Upper lobe of left lung (tissue), 6 donors: ENCODE measurements around the gene ZBTB46. TPM values are rescaled to one million over a fixed set of nuclear protein-coding genes. Genes with fewer than 3 reads are reported as not detected.

Source experiments
- ATAC-seq, 2 donors: fragments of 200-7000 bp; cut with Tn5 transposase; one replicate each; pipeline ENCODE4 v1.9.1; 2022; ENCODE audit warnings: mild to moderate bottlenecking in 2 of 2, moderate library complexity in 2 of 2; ENCODE audit not compliant: low FRiP score in 2 of 2
- DNase-seq, 2 donors: peaks; one replicate each; pipeline ENCODE4 v3.0.0-alpha.2; 2019 to 2020
- H3K27ac ChIP-seq, 4 donors: fragments of 200-600 bp; sonication (generic); one replicate each; pipeline ENCODE4 v1.5.1; 2016 to 2019
- H3K27me3 ChIP-seq, 4 donors: fragments of 200-600 bp; sonication (generic); one replicate each; pipeline ENCODE4 v1.5.1; 2017 to 2019
- H3K36me3 ChIP-seq, 4 donors: fragments of 200-600 bp; sonication (generic); one replicate each; pipeline ENCODE4 v1.5.1; 2016 to 2019
- H3K4me1 ChIP-seq, 4 donors: fragments of 200-600 bp; sonication (generic); one replicate each; pipeline ENCODE4 v1.5.1; 2018 to 2019
- H3K4me3 ChIP-seq, 4 donors: fragments of 200-600 bp; sonication (generic); one replicate each; pipeline ENCODE4 v1.5.1; 2017 to 2019; ENCODE audit warnings: mild to moderate bottlenecking in 2 of 4, moderate library complexity in 1 of 4
- H3K9me3 ChIP-seq, 4 donors: fragments of 200-600 bp; sonication (generic); one replicate each; pipeline ENCODE4 v1.5.1; 2018 to 2019
- EP300 ChIP-seq, 4 donors: sonication (generic); formaldehyde crosslinking; IDR thresholded peaks; one replicate each; pipeline ENCODE4 v1.5.1; 2017; ENCODE audit warnings: antibody characterized with exemption in 4 of 4, control low read depth in 2 of 4
- POLR2A ChIP-seq, 4 donors: fragments of 450-650 bp; IDR thresholded peaks; one replicate each; pipeline ENCODE4 v1.5.1; 2016 to 2017; ENCODE audit warnings: antibody characterized with exemption in 4 of 4, mild to moderate bottlenecking in 2 of 4
- POLR2AphosphoS5 ChIP-seq, 2 donors: sonication (generic); formaldehyde crosslinking; IDR thresholded peaks; one replicate each; pipeline ENCODE4 v1.5.1; 2017; ENCODE audit warnings: antibody characterized with exemption in 2 of 2
- WGBS, 2 donors: methylation state at CpG; one replicate each; pipeline ENCODE4 v1.1.5; 2017 to 2018; 5-methylcytosine and 5-hydroxymethylcytosine counted together
- total RNA-seq, 6 donors: library from RNA; depleted of rRNA in 4 of 6; stranded (reverse); fragments of >200 nt in 4 of 6; gene quantifications; one replicate each; pipeline versions ENCODE4 v1.1.0 to v1.2.1, GENCODE V29; 2016 to 2021
- TF ChIP-seq, protein P1 (sequence below), 6 experiments: fragments of 450-650 bp in 4 of 6; fragments of 200-600 bp in 2 of 6; sonication (generic) in 2 of 6; IDR thresholded peaks; one replicate each; pipeline ENCODE4 v1.5.1; 2016 to 2019; ENCODE audit warnings: antibody characterized with exemption in 6 of 6
- donor health status: DM: no; HTN: no; CAD: no; lungs with moderate emphysema.
- donor health status: DM: no; HTN: yes; CAD: no; lungs with severe emphysema.

The ZBTB46 gene
- total RNA-seq, 6 donors from 2014 or later: 7.6 to 25.3 (median 11.6) TPM

DNA sequence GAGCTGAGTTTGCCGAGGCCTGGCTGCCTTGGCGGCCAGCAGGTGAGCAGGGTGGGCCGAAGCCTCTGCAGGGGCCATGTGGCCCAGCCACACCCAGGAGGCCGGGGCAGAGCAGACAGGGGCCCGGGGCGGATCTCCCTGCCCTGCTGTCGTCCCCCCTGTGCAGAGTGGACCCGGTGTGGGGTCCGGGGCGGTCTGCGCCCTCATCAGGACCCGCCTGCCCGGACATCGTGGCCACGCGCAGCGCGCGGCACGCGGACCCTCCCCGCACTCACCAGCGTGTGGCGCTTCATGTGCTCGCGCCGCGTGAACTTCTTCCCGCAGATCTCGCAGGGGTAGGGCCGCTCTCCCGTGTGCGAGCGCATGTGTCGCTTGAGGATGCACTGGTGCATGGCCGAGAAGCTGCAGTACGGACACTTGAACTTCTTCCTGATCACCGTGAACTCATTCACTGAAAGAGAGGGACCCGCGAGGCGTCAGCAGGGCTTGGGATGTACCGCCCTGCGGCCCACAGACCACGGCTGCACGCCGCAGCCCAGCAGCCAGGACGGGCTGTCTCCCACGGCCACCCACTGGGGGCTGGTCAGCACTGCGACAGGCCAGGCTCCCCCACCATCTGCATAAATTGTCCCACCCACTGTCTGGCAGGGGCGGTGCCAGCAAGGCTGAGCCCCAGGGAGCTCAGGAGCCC lies 78.5 kb downstream of the ZBTB46 start:
- TF ChIP-seq POLR2AphosphoS5 (IDR thresholded peaks at IDR 0.05) (no peak), EP300 (IDR thresholded peaks at IDR 0.05) (no peak), POLR2A (IDR thresholded peaks at IDR 0.05) (no peak)
- TF ChIP-seq, protein P1, sequence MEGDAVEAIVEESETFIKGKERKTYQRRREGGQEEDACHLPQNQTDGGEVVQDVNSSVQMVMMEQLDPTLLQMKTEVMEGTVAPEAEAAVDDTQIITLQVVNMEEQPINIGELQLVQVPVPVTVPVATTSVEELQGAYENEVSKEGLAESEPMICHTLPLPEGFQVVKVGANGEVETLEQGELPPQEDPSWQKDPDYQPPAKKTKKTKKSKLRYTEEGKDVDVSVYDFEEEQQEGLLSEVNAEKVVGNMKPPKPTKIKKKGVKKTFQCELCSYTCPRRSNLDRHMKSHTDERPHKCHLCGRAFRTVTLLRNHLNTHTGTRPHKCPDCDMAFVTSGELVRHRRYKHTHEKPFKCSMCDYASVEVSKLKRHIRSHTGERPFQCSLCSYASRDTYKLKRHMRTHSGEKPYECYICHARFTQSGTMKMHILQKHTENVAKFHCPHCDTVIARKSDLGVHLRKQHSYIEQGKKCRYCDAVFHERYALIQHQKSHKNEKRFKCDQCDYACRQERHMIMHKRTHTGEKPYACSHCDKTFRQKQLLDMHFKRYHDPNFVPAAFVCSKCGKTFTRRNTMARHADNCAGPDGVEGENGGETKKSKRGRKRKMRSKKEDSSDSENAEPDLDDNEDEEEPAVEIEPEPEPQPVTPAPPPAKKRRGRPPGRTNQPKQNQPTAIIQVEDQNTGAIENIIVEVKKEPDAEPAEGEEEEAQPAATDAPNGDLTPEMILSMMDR (IDR thresholded peaks at IDR 0.05): no peak
- Histone ChIP-seq H3K9me3 (no peaks in the 10 kb centered on the region), H3K4me3 (no peak overlapping the region), H3K27me3 (no peaks in the 10 kb centered on the region), H3K36me3 (peaks cover 0 to 19% (median 3%) of the 10 kb centered on the region in 4 donors), H3K4me1 (no peaks in the 10 kb centered on the region), H3K27ac (no peak overlapping the region)
- DNase-seq (peak in 1 of 2 donors; percentile 82), ATAC-seq (no peak)
- WGBS, 2 donors: 95 to 98% methylated on average over 13 to 43 of the region's 50 CpGs

DNA sequence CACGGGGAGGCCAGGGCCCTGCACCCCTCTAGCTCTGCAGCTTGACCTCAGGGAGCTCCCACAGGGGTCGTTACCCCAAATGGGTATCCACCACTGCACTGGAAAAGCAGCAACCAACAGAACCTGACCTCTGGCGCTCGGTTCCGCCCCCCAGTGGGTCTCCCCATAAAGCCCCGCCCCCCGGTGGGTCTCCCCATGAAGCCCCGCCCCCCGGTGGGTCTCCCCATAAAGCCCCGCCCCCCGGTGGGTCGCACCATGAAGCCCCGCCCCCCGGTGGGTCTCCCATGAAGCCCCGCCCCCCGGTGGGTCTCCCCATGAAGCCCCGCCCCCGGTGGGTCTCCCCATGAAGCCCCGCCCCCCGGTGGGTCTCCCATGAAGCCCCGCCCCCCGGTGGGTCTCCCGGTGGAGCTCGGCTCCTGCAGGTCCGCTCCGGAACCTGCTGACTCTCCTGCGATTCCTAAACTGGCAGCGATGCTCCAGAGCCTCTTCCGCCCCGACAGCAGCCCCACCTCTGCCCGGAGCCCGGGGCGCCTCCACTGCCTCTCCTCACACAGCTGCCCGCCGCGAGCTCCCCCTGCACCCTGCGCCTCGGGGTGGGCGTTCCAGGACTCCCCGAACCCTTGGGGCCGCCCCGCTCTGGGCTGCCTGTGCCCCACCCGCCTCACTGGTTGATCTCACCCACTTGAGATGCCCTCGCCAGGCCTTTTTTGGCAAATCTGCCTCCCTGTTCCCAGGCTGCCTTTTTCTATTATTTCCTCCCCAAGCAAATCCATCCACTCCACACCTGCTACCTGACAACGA lies 79.4 kb downstream of the ZBTB46 start:
- Histone ChIP-seq H3K9me3 (no peaks in the 10 kb centered on the region), H3K27me3 (no peaks in the 10 kb centered on the region), H3K4me3 (no peak overlapping the region), H3K36me3 (peaks cover 0 to 21% (median 4%) of the 10 kb centered on the region in 4 donors), H3K4me1 (no peaks in the 10 kb centered on the region), H3K27ac (peak overlapping the region in 1 of 4 donors; percentile 39)
- ATAC-seq: no peak
- DNase-seq: peak in 1 of 2 donors; percentile 81
- TF ChIP-seq EP300 (IDR thresholded peaks at IDR 0.05): no peak
- no peak for TF ChIP-seq POLR2A (IDR thresholded peaks at IDR 0.05)
- TF ChIP-seq, protein P1 (IDR thresholded peaks at IDR 0.05): no peak
- no peak for TF ChIP-seq POLR2AphosphoS5 (IDR thresholded peaks at IDR 0.05)
- WGBS, 2 donors: 73 to 87% methylated on average over 15 to 26 of the region's 45 CpGs

DNA sequence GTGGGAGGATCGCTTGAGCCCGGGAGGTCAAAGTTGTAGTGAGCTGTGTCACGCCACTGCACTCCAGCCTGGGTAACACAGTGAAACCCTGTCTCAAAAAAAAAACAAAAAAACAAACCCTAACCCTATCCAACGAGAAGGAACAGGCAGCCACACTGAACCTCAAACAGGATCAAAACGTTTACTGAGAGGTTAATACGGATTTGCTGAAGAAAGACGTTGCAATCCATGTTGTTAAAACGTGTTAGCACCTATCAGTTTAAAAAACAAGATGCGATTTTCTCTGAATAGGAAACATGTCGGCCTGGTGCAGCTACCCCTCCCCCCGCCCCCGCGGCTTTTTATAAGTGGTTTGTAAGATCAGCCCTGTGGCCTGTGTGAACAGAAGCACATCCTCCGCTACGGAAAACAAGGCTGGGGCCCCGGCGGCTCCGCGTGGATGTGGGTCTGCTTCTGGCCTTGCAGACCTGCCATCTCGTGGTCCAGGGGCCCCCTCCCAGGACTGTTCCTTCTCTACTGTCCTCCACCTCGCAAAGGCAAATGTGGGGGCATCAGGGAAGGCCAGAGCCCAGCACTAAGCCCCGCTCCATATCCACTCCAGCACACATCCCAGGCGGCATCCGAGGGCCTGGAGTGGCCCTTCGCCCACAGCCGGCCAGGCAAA lies 80.1 kb downstream of the ZBTB46 start:
- Histone ChIP-seq H3K27me3 (no peaks in the 10 kb centered on the region), H3K9me3 (no peaks in the 10 kb centered on the region), H3K4me1 (no peaks in the 10 kb centered on the region), H3K27ac (peak overlapping the region in 1 of 4 donors; percentile 39), H3K36me3 (peaks cover 0 to 28% (median 10%) of the 10 kb centered on the region in 4 donors), H3K4me3 (no peak overlapping the region)
- DNase-seq: peak in 1 of 2 donors; percentile 83
- 64 to 75% methylated on average over 22 to 26 of the region's 26 CpGs for WGBS, 2 donors
- ATAC-seq: no peak
- TF ChIP-seq EP300 (IDR thresholded peaks at IDR 0.05): no peak
- TF ChIP-seq POLR2A (IDR thresholded peaks at IDR 0.05): no peak
- TF ChIP-seq, protein P1 (IDR thresholded peaks at IDR 0.05): no peak
- TF ChIP-seq POLR2AphosphoS5 (IDR thresholded peaks at IDR 0.05): no peak

DNA sequence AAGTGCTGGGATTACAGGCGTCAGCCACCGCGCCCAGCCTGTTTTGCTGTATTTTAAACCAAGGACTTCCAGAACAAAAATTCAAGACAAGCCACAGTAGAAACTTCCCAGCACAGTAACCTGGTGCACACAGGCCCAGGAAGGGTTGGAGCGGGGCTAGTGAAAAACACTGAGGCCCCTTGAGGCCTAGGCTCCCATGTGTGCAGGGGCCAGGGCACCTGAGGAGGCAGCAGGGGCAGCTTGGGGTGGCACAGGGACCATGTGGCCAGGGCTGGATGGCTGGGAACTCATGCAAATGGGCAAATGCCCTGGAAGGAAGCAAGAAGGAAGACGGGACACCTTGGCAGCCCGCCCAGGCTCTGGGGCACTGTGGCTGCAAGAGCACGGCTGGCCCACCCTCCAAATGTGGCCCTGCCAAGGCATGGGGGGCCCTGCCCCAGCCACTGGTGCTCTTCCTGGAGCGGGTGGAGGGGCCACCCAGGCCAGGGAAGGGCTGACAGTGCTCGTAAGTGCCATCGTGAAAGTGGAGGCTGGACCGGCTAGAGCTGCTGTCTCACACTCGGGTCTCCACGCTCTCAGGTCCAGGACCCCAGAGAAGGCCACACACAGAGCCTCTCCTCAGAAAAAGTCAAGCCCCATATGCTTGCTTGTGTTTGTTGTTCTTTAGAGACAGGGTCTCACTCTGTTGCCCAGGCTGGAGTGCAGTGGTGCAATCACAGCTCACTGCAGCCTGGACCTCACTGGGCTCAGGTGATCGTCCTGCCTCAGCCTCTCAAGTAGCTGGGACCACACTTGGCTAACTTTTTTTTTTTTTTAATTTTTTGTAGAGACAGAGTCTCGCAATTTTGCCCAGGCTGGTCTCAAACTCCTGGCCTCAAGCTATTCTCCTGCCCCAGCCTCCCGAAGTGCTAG lies 81.2 kb downstream of the ZBTB46 start:
- WGBS, 2 donors: 81 to 85% methylated on average over 14 to 15 of the region's 16 CpGs
- Histone ChIP-seq H3K36me3 (peaks cover 0 to 39% (median 13%) of the 10 kb centered on the region in 4 donors), H3K9me3 (no peaks in the 10 kb centered on the region), H3K27ac (no peak overlapping the region), H3K4me1 (no peaks in the 10 kb centered on the region), H3K27me3 (no peaks in the 10 kb centered on the region), H3K4me3 (no peak overlapping the region)
- TF ChIP-seq POLR2A (IDR thresholded peaks at IDR 0.05): no peak
- TF ChIP-seq POLR2AphosphoS5 (IDR thresholded peaks at IDR 0.05): no peak
- TF ChIP-seq, protein P1 (IDR thresholded peaks at IDR 0.05): no peak
- ATAC-seq (no peak), DNase-seq (no peak)
